ENCODE measurements around the gene PLXNC1.

- TF ChIP-seq, protein P1, sequence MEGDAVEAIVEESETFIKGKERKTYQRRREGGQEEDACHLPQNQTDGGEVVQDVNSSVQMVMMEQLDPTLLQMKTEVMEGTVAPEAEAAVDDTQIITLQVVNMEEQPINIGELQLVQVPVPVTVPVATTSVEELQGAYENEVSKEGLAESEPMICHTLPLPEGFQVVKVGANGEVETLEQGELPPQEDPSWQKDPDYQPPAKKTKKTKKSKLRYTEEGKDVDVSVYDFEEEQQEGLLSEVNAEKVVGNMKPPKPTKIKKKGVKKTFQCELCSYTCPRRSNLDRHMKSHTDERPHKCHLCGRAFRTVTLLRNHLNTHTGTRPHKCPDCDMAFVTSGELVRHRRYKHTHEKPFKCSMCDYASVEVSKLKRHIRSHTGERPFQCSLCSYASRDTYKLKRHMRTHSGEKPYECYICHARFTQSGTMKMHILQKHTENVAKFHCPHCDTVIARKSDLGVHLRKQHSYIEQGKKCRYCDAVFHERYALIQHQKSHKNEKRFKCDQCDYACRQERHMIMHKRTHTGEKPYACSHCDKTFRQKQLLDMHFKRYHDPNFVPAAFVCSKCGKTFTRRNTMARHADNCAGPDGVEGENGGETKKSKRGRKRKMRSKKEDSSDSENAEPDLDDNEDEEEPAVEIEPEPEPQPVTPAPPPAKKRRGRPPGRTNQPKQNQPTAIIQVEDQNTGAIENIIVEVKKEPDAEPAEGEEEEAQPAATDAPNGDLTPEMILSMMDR (IDR thresholded peaks at IDR 0.05; ENCODE audit: low read length): no peak
- TF ChIP-seq EZH2 (IDR thresholded peaks at IDR 0.05; ENCODE audit: borderline replicate concordance, low read length): no peak
Observed at GRCh38 chr12:94250130-94250529, 101.8 kb downstream of the PLXNC1 start.

All from OCI-LY1 (cell line).